Nephron (organoid): ENCODE data around the gene RIMBP3B.
"Not testable (repeated sequence)": the region's sequence is repeated elsewhere in the genome, so short reads cannot be mapped to it uniquely, and the experiment has no call there.

Experiments
- H3K27ac Mint-ChIP-seq, 3 experiments: 2 replicates each; pipeline ENCODE4 v1.8.0; 2020; ENCODE audit warnings: mixed read lengths in 3 of 3, mild to moderate bottlenecking in 2 of 3, moderate library complexity in 1 of 3
- H3K27me3 Mint-ChIP-seq: 2 replicates; pipeline ENCODE4 v1.8.0; 2021; ENCODE audit warnings: low read depth, mild to moderate bottlenecking, moderate library complexity, mixed read lengths
- H3K36me3 Mint-ChIP-seq: 2 replicates; pipeline ENCODE4 v1.8.0; 2020; ENCODE audit warnings: low read depth, mixed read lengths
- H3K4me1 Mint-ChIP-seq: 2 replicates; pipeline ENCODE4 v1.8.0; 2020; ENCODE audit warnings: mixed read lengths
- H3K4me3 Mint-ChIP-seq, 3 experiments: 2 replicates each; pipeline ENCODE4 v1.8.0; 2020; ENCODE audit warnings: mild to moderate bottlenecking in 3 of 3, mixed read lengths in 3 of 3, moderate library complexity in 2 of 3
- H3K9me3 Mint-ChIP-seq: 2 replicates; pipeline ENCODE4 v1.8.0; 2020; ENCODE audit warnings: mixed read lengths

Gene RIMBP3B

GRCh38 chr22:21394613-21395012 is 11.1 kb downstream of the RIMBP3B start:
- not testable (repeated sequence) for H3K4me1 Mint-ChIP-seq, H3K9me3 Mint-ChIP-seq, H3K36me3 Mint-ChIP-seq, H3K27ac Mint-ChIP-seq, H3K4me3 Mint-ChIP-seq, H3K27me3 Mint-ChIP-seq

DNA sequence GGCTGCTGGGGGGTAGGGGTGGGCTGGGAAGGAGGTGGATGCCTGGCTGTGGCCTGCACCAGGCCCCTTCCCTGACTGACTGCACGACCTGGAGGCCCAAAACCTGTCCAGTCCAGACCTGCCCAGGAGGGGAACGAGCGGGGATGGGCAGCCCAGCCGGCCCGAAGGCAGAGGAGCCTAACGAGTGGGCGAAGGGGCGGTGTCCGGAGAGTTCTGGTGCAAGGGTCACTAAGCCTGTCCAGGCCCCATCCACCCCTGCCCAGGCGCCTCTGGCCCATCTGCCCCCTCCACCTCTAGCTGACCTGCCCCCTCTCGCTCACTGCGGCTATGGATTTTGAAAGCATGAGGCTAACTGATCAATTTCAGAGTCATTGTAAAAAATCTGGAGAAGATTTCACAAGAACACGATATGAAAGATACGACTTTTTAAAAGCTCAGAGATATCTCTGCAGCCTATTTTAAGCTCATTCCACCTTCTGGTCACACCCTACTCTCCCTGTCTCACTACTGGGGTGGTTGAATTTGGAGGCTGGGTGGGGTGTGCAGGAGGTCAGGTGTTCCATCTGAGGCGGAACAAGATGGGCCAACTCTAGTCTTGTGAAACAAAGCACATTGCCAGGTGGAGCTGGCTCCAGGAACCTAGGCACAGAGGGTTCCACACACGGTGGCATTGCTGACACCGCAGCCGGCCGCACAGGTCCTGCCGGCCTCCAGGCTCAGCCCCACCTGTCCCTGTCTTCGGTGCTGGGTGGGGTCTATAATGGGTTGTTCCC is 17.8 kb downstream of the RIMBP3B start:
- not testable (repeated sequence) for H3K4me3 Mint-ChIP-seq, H3K27ac Mint-ChIP-seq, H3K27me3 Mint-ChIP-seq, H3K36me3 Mint-ChIP-seq, H3K4me1 Mint-ChIP-seq, H3K9me3 Mint-ChIP-seq

DNA sequence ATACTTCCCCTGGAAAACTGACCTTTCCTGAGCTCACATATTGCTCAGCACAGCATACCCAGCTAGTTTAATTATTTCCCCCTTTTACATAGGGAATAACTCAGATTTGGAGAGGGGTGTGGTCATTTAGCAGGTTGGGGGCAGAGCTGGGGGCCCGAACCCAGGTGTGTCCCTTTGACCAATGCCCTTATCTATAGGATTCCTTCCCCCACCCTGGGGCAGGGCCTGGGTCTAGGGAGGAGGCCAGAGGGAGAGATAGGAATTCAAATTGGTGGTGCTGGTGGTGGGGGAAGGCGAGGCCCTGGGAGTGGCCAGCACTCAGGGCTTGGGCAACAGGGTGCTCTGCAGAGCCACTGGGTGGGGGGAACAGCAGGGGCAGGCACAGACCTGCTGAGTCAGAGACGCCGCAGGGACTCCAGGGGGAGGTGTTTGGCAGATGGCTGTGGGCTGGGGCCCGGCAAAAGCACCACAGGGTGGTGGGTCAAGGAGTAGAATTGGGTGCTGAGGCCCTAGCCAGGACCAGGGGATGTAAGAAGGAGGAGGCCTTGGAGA is 19.3 kb downstream of the RIMBP3B start:
- H3K36me3 Mint-ChIP-seq, H3K4me3 Mint-ChIP-seq, H3K27me3 Mint-ChIP-seq, H3K4me1 Mint-ChIP-seq, H3K9me3 Mint-ChIP-seq, H3K27ac Mint-ChIP-seq: not testable (repeated sequence)

GRCh38 chr22:21407139-21407538 is 23.6 kb downstream of the RIMBP3B start:
- H3K27me3 Mint-ChIP-seq, H3K4me1 Mint-ChIP-seq, H3K9me3 Mint-ChIP-seq, H3K27ac Mint-ChIP-seq, H3K4me3 Mint-ChIP-seq, H3K36me3 Mint-ChIP-seq: not testable (repeated sequence)

- H3K4me1 Mint-ChIP-seq, H3K27me3 Mint-ChIP-seq, H3K9me3 Mint-ChIP-seq, H3K4me3 Mint-ChIP-seq, H3K36me3 Mint-ChIP-seq, H3K27ac Mint-ChIP-seq: not testable (repeated sequence)
Measured at GRCh38 chr22:21407792-21408191, 24.2 kb downstream of the RIMBP3B start.

DNA sequence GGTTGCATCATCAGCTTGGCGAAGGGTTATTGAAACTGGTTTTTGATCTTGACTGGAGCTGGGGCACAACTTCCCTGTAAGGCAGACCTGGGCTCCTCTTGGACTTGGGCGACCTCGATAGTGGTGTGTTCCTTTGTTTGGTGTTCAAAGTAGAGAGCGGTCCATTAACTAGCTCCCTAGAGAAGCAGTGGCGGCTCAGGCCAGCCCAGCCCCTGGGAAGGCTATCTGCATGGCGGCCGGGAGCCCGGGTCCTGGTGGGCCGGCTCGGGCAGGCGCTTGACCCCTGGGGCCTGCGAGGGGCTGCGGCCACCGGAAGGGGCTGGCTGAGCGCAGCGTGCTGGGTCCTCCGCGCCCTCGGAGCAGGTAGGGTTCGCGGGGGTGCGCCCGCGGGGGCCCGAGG is 32.8 kb downstream of the RIMBP3B start:
- H3K4me3 Mint-ChIP-seq: not testable (repeated sequence)

GRCh38 chr22:21417227-21417746 is 33.7 kb downstream of the RIMBP3B start, which contains the start of gene HIC2:
TSS of gene HIC2 (plus strand) at chr22:21417371. CDS start at chr22:21442832, 25,461 bp downstream.
- H3K4me3 Mint-ChIP-seq: peak within 1 kb of the TSS; percentile 73 to 82 (median 80)
- not testable (repeated sequence) for H3K27me3 Mint-ChIP-seq, H3K27ac Mint-ChIP-seq, H3K9me3 Mint-ChIP-seq, H3K36me3 Mint-ChIP-seq, H3K4me1 Mint-ChIP-seq

More for the DNA sequence above, 32.8 kb downstream of the RIMBP3B start:
- not testable (repeated sequence) for H3K4me1 Mint-ChIP-seq, H3K9me3 Mint-ChIP-seq, H3K27me3 Mint-ChIP-seq, H3K36me3 Mint-ChIP-seq, H3K27ac Mint-ChIP-seq

DNA sequence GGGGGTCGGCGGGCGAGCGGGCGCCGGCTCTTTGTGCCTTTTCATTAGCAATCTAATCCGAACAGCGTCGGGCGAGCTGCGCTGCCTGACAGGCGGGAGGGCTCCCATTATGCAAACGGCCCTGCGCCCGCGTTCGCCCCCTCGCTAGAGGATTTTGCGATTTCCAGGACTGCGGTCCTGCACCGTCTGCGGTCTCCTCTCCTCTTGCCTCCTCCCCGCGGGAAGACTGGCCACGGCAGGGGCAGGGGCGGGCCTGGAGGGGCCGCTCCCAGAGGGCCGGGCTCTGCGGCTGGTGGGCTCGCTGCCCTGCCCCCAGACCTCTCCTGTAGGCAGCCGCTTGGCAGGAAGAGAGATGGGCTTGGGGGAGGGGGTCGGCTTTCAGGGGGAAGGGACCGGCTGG is 34.3 kb downstream of the RIMBP3B start:
- peak overlapping the region; percentile 73 to 82 (median 80) for H3K4me3 Mint-ChIP-seq
- H3K36me3 Mint-ChIP-seq, H3K27me3 Mint-ChIP-seq, H3K9me3 Mint-ChIP-seq, H3K27ac Mint-ChIP-seq, H3K4me1 Mint-ChIP-seq: not testable (repeated sequence)

GRCh38 chr22:21418974-21419638 is 35.6 kb downstream of the RIMBP3B start:
- H3K27me3 Mint-ChIP-seq, H3K36me3 Mint-ChIP-seq, H3K9me3 Mint-ChIP-seq, H3K27ac Mint-ChIP-seq, H3K4me3 Mint-ChIP-seq, H3K4me1 Mint-ChIP-seq: not testable (repeated sequence)

- H3K4me3 Mint-ChIP-seq, H3K36me3 Mint-ChIP-seq, H3K4me1 Mint-ChIP-seq, H3K27me3 Mint-ChIP-seq, H3K27ac Mint-ChIP-seq, H3K9me3 Mint-ChIP-seq: not testable (repeated sequence)
Measured at GRCh38 chr22:21420180-21420763, 36.7 kb downstream of the RIMBP3B start.

DNA sequence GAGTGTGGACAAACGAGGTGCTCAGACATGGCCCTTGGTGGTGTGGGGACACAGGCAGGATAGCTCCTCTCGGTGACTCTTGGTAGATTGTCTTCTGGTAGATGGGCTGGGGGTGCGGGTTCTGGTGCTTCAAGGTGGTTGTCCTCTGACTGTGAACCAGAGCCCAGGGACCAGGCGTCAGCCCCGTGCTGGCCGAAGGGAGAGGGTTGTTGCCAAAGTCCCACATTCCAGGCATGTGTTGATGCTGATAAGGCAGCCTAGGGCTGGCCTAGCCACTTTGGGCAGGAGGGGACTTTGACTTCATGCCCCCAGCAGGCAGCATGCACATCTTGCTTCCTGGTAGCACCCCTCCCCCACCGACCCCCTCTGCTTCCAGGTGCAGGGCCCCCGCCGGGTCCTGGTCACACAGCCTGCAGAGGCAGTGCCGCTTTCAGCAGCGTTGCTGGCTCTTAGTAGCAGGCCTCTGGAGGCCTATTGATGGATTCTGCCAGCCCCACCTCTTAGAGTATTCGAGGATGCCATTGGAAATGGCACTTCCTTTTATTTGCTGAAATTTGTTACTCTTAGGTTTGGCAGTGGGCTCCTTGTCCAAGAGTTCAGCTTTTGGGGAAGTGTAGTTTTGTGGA is 40.6 kb downstream of the RIMBP3B start:
- H3K4me1 Mint-ChIP-seq, H3K27ac Mint-ChIP-seq, H3K9me3 Mint-ChIP-seq, H3K4me3 Mint-ChIP-seq, H3K36me3 Mint-ChIP-seq, H3K27me3 Mint-ChIP-seq: not testable (repeated sequence)

DNA sequence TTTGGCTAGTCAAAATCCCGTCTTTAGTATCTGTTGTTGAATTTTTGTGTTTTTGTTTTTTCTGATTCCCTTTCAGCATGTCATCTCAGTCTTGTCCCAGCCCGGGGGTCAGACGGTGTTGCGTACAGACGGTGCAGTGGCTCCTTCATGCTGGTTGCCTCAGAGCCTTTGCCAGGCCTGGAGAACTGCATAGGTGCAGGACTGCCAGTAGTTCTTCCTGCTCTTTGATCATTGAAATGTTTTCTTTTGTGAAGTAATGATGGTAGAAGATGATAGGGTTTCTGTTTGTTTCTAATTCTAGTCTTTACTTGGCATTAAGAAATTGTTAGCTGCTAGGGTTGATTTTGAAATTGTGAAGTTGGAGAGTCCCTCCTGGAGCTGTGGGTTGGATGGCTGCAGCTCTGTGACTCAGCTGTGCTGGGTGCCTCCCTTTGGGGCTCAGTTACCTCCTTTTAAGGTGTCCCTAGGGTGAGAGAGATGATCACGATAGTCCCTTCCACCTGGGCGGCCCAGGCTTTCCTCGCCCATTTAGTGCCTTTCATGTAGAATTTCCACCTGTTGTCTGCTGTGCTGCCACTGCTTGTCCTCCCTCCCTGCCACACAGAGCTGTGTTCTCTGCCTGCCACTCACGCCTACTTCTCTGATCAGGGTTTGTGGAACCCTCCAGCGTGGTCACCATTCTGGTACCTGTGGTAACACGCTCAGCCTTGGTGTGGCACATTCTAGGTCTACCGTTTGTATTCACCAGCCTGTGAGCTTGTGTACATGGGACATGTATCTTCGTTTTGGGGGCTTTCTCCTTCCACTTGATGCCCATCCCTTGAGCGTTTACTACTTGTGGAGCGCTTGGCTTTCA is 51.1 kb downstream of the RIMBP3B start:
- H3K36me3 Mint-ChIP-seq, H3K4me3 Mint-ChIP-seq, H3K27ac Mint-ChIP-seq, H3K9me3 Mint-ChIP-seq, H3K27me3 Mint-ChIP-seq, H3K4me1 Mint-ChIP-seq: not testable (repeated sequence)

DNA sequence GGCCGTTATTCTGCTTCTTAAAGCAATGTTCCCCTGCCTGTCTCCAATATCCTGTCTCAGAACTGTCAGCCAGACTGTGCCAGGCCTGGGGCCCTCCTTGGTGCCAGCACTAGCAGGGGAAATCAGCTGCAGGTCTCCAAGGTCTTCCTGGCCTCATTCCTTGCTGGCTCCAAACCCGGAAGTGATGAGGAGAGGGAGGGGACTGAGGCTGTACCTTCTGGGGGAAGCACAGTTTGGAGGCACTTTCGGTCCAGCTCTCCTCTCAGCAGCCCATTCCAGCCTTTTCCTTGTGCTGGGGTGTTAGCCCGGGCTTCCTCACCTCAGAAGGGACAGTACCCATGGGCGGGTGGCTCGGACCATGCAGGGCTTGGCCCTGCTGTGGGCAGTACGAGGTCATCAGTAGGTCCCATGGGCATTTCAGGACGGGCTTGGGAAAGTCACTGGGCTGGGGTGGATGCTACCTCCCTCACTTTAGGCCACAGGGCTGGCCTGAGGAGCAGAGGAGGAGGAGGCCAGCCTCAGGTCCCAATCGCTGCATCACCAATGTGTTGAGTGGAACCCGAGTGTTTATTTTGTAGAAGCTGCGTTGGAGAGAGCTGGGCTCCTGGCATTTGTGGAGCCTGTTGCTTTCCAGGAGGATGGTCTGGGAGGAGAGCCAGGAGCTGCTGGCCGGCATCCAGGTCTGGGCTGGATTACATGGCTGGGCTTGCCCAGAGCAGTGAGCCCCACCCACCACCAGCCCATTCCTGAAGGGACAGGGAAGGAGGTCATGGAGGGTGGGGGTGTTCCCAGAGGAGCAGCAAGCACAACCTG is 52.7 kb downstream of the RIMBP3B start:
- H3K27me3 Mint-ChIP-seq, H3K27ac Mint-ChIP-seq, H3K36me3 Mint-ChIP-seq, H3K9me3 Mint-ChIP-seq, H3K4me3 Mint-ChIP-seq, H3K4me1 Mint-ChIP-seq: not testable (repeated sequence)
